Trophoblast cell (in vitro differentiated cells and primary cell): ENCODE measurements around the gene RAI1.

Experiments
- DNase-seq, 2 donors: peaks; one replicate each; pipeline ENCODE4 v3.0.0-alpha.2; 2016
- H2AFZ ChIP-seq: 2 replicates; pipeline ENCODE4 v1.6.1; 2013; ENCODE audit warnings: low read length, moderate library complexity, mild to moderate bottlenecking; ENCODE audit not compliant: insufficient read depth, poor library complexity
- H2AK5ac ChIP-seq: 2 replicates; pipeline ENCODE4 v1.6.1; 2013; ENCODE audit warnings: mild to moderate bottlenecking, low read length
- H2BK120ac ChIP-seq: 2 replicates; pipeline ENCODE4 v1.6.1; 2013; ENCODE audit warnings: low read length, mild to moderate bottlenecking, moderate library complexity; ENCODE audit not compliant: insufficient read depth, poor library complexity
- H2BK12ac ChIP-seq: 2 replicates; pipeline ENCODE4 v1.6.1; 2013; ENCODE audit warnings: mild to moderate bottlenecking, low read length, moderate library complexity
- H2BK5ac ChIP-seq: 2 replicates; pipeline ENCODE4 v1.6.1; 2013; ENCODE audit warnings: low read length, low read depth, moderate library complexity, mild to moderate bottlenecking; ENCODE audit not compliant: poor library complexity
- H3K14ac ChIP-seq: 2 replicates; pipeline ENCODE4 v1.6.1; 2013; ENCODE audit warnings: mild to moderate bottlenecking, low read length
- H3K18ac ChIP-seq: 2 replicates; pipeline ENCODE4 v1.6.1; 2013; ENCODE audit warnings: mild to moderate bottlenecking, low read length
- H3K23ac ChIP-seq: 2 replicates; pipeline ENCODE4 v1.6.1; 2013; ENCODE audit warnings: low read length
- H3K27ac ChIP-seq: 2 replicates; pipeline ENCODE4 v1.5.1; 2013; ENCODE audit warnings: low read depth, mild to moderate bottlenecking, inconsistent platforms, low read length, moderate library complexity
- H3K27me3 ChIP-seq: 2 replicates; pipeline ENCODE4 v1.6.1; 2013; ENCODE audit warnings: inconsistent platforms, mild to moderate bottlenecking, low read length, moderate library complexity; ENCODE audit not compliant: insufficient read depth
- H3K36me3 ChIP-seq, 2 experiments: 1 replicate in 1 of 2; 2 replicates in 1 of 2; pipeline ENCODE4 v1.6.1; 2013; ENCODE audit warnings: low read length in 2 of 2, mild to moderate bottlenecking in 2 of 2, moderate library complexity in 1 of 2; ENCODE audit not compliant: insufficient read depth in 2 of 2, control insufficient read depth in 1 of 2
- H3K4ac ChIP-seq: 2 replicates; pipeline ENCODE4 v1.6.1; 2013; ENCODE audit warnings: low read depth, mild to moderate bottlenecking, low read length, moderate library complexity
- H3K4me1 ChIP-seq, 2 experiments: 1 replicate in 1 of 2; 2 replicates in 1 of 2; pipeline ENCODE4 v1.6.1; 2013; ENCODE audit warnings: low read length in 2 of 2, mild to moderate bottlenecking in 2 of 2, moderate library complexity in 1 of 2; ENCODE audit not compliant: insufficient read depth in 2 of 2, control insufficient read depth in 1 of 2
- H3K4me2 ChIP-seq: 2 replicates; pipeline ENCODE4 v1.6.1; 2013; ENCODE audit warnings: inconsistent platforms, mild to moderate bottlenecking, low read length, moderate library complexity
- H3K4me3 ChIP-seq: 2 replicates; pipeline ENCODE4 v1.5.1; 2013; ENCODE audit warnings: mild to moderate bottlenecking, low read depth, low read length, inconsistent platforms
- H3K79me1 ChIP-seq: one replicate; pipeline ENCODE4 v1.6.1; 2013; ENCODE audit warnings: low read length
- H3K79me2 ChIP-seq: 2 replicates; pipeline ENCODE4 v1.6.1; 2013; ENCODE audit warnings: low read length, mild to moderate bottlenecking; ENCODE audit not compliant: control insufficient read depth, insufficient read depth, poor library complexity
- H3K9ac ChIP-seq: 2 replicates; pipeline ENCODE4 v1.6.1; 2013; ENCODE audit warnings: mild to moderate bottlenecking, low read length
- H3K9me3 ChIP-seq: 2 replicates; pipeline ENCODE4 v1.6.1; 2013; ENCODE audit warnings: low read depth, mild to moderate bottlenecking, control low read depth, inconsistent platforms, low read length; ENCODE audit not compliant: insufficient read depth
- H4K12ac ChIP-seq: 2 replicates; pipeline ENCODE4 v1.6.1; 2013; ENCODE audit warnings: low read depth, mild to moderate bottlenecking, low read length, moderate library complexity
- H4K8ac ChIP-seq: 2 replicates; pipeline ENCODE4 v1.6.1; 2013; ENCODE audit warnings: low read depth, mild to moderate bottlenecking, low read length, moderate library complexity
- H4K91ac ChIP-seq: one replicate; pipeline ENCODE4 v1.6.1; 2013; ENCODE audit warnings: low read depth, mild to moderate bottlenecking, low read length, moderate library complexity
- WGBS: extraction: QIAGEN DNeasy Blood & Tissue Kit; methylation state at CpG from one replicate; pipeline ENCODE4 v1.1.7; 2013; ENCODE audit warnings: missing lambda C conversion rate; ENCODE audit not compliant: insufficient read length, insufficient coverage; ENCODE audit errors: extremely low coverage; 5-methylcytosine and 5-hydroxymethylcytosine counted together

The RAI1 gene

DNA sequence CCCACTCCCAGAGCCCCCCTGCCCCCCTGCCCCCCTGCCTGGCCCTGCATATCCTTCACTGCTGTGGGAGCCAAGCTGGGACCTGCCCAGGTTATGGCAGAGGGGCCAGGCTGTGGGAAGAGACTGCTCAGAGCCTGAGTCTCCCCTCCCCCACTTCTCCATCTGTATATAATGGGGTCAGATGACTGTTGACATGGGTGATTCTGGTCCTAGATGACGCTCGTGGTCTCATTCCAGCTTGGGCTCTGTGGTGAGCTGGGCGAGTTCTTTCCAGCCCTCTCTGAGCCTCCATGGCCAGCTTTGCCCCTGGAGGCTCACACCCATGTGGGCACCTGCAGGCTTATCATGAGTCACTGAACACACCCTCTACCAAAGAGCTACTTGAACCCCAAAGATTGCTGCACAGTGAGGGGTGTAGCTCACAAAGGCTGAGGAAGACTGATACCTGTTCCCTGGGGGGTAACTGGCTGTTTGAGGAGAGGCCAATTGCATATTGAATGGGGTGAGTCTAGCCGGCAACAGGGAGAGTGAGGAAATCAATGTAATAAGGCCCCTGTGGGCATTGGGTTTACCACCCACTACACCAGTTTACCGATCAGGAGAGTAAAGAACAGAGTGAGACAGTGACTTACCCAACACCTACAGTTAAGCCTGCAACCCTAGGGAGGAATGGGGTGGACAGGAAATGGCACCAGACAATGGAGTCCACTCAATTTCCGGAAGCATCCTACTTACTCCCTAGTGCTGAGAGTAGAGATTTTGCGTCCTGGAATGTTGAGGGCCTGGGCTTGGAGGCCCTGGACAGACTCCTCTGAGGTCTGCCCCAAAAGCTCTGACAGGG lies 159.7 kb downstream of the RAI1 start:
- peak overlapping the region; percentile 99 for H2BK120ac ChIP-seq
- no CpG with 5 or more reads among the region's 7 CpGs for WGBS
- peaks cover 0 to under 1% of the 10 kb centered on the region in 2 experiments for H3K36me3 ChIP-seq
- no peaks in the 10 kb centered on the region for H3K27me3 ChIP-seq
- H3K9me3 ChIP-seq, result no peaks in the 10 kb centered on the region
- no peak overlapping the region for H3K4me3 ChIP-seq
- peaks cover 41 to 46% of the 10 kb centered on the region in 2 experiments for H3K4me1 ChIP-seq
- DNase-seq, result peak; percentile 55 to 60
- no peak overlapping the region for H3K9ac ChIP-seq
- H3K79me1 ChIP-seq, result peaks cover 51% of the 10 kb centered on the region
- H3K23ac ChIP-seq, result no peak overlapping the region
- H4K12ac ChIP-seq, result peak overlapping the region; percentile 2
- peak overlapping the region; percentile 99 for H3K27ac ChIP-seq
- peak overlapping the region; percentile 45 for H2BK12ac ChIP-seq
- peak overlapping the region; percentile 49 for H2AK5ac ChIP-seq
- peak overlapping the region; percentile 77 for H3K18ac ChIP-seq
- no peak overlapping the region for H3K4me2 ChIP-seq
- peak overlapping the region; percentile 92 for H4K8ac ChIP-seq
- H3K79me2 ChIP-seq, result peaks cover 16% of the 10 kb centered on the region
- peak overlapping the region; percentile 99 for H3K14ac ChIP-seq
- H2BK5ac ChIP-seq, result peak overlapping the region; percentile 96
- peak overlapping the region; percentile 97 for H3K4ac ChIP-seq
- H4K91ac ChIP-seq, result peak overlapping the region; percentile 100
- peak overlapping the region; percentile 94 for H2AFZ ChIP-seq

DNA sequence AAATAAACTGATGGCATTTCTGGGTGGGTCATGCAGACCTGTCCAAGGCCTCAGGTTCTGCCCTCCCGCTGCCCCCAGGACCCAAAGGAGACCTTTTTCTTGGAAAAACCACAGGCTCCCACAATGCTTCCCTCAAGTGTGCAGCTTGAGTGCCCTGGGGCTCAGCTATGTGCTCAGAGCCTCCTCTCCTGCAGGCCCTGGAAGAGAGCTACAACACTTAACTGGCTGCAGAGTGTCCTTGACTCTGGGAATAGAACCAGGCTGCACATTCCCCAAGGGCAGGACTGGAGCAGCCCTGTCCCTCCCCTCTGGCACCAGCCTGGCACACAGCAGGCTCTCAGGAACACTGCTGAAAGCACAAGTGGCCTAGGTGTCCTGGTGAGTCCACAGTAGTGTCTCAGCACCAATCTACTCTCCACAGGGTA lies 160.4 kb downstream of the RAI1 start:
- Histone ChIP-seq H3K4me1 (peaks cover 41 to 46% of the 10 kb centered on the region in 2 experiments), H3K4me2 (no peak overlapping the region), H4K12ac (no peak overlapping the region), H3K9me3 (no peaks in the 10 kb centered on the region), H3K79me2 (peaks cover 12% of the 10 kb centered on the region), H3K27me3 (no peaks in the 10 kb centered on the region), H3K27ac (peak overlapping the region; percentile 99), H3K9ac (no peak overlapping the region), H3K4me3 (no peak overlapping the region), H3K14ac (peak overlapping the region; percentile 44), H2BK5ac (peak overlapping the region; percentile 96), H3K23ac (no peak overlapping the region), H2AFZ (no peak overlapping the region), H3K4ac (no peak overlapping the region), H3K79me1 (peaks cover 47% of the 10 kb centered on the region), H4K8ac (no peak overlapping the region), H3K36me3 (peaks cover 4 to 6% of the 10 kb centered on the region in 2 experiments), H4K91ac (peak overlapping the region; percentile 67), H2BK12ac (peak overlapping the region; percentile 77), H3K18ac (peak overlapping the region; percentile 4), H2BK120ac (peak overlapping the region; percentile 15), H2AK5ac (peak overlapping the region; percentile 70)
- WGBS, result no CpG with 5 or more reads among the region's 1 CpG
- DNase-seq, result peak in 1 of 2 donors; percentile 18

DNA sequence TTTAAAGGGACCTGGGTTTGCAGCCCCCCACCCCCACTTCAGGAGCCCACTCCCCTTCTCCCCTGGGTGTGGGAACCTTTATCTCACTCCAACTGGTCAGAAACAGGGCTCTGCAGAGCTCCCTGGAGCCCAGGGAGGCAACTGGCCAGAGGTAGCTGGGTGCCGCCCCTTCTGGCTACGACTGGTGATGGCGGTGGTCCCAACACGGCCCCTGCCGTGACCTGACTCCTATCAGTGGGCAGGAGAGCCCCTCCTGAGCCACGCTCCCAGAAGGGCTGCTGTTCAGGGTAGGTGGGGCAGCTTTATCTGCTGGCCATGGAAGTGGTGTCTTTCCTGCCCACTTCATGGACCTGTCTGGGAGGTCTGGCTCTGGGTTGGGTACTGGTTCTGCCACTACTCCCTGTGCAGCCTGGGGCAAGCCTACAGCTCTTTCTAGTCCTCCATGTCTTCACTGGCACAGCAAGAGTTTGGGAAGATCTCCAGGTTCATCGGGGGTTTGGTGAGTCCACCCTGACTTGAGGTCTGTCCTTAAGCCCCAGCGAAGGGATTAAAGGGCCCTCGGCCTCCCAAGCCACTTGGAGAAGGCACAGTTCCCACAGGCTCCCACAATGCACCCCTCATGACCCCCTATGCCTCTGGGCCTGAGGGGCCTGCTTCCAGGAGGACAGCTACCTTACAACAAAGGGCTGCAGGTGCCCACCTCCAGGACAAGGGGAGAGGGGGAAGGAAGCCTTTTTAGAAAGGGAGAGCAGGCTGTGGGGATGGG lies 161.0 kb downstream of the RAI1 start:
- Histone ChIP-seq H2AFZ (no peak overlapping the region), H3K18ac (peak overlapping the region; percentile 56), H3K79me1 (peaks cover 40% of the 10 kb centered on the region), H3K36me3 (peaks cover 6 to 13% of the 10 kb centered on the region in 2 experiments), H3K79me2 (peaks cover 9% of the 10 kb centered on the region), H3K4ac (no peak overlapping the region), H2AK5ac (peak overlapping the region; percentile 86), H3K14ac (peak overlapping the region; percentile 32), H4K12ac (no peak overlapping the region), H4K91ac (peak overlapping the region; percentile 67), H3K4me2 (no peak overlapping the region), H4K8ac (no peak overlapping the region), H2BK12ac (peak overlapping the region; percentile 33), H3K27me3 (no peaks in the 10 kb centered on the region), H2BK5ac (no peak overlapping the region), H3K4me3 (no peak overlapping the region), H3K23ac (no peak overlapping the region), H3K9ac (no peak overlapping the region), H3K4me1 (peaks cover 37 to 42% of the 10 kb centered on the region in 2 experiments), H3K27ac (peak overlapping the region; percentile 99), H2BK120ac (peak overlapping the region; percentile 15), H3K9me3 (no peaks in the 10 kb centered on the region)
- no CpG with 5 or more reads among the region's 9 CpGs for WGBS
- no peak for DNase-seq

DNA sequence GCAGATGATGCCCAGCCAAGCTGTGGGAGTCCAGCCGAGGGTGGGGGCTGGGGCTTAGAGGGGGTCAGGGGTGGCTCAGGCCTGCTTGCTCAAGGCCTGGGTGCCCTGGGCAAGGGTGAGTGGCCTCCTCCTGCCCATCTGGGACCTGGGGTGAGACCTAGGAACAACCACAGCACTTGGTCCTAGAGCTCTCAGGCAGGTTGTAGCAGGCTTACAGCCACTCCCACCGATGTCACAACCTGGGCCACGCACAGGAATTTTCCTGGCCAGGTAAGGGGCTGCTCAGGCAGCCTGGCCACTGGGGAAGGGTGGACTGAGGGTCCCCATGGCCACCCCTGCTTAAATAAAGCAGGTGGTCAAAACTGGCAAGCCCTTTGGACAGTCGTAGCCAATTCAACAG lies 161.8 kb downstream of the RAI1 start:
- H2AFZ ChIP-seq, result no peak overlapping the region
- H3K9ac ChIP-seq, result no peak overlapping the region
- H3K4ac ChIP-seq, result no peak overlapping the region
- H3K23ac ChIP-seq, result no peak overlapping the region
- H3K14ac ChIP-seq, result no peak overlapping the region
- WGBS, result no CpG with 5 or more reads among the region's 4 CpGs
- no peak overlapping the region for H2BK5ac ChIP-seq
- H3K27ac ChIP-seq, result no peak overlapping the region
- H3K79me1 ChIP-seq, result peaks cover 32% of the 10 kb centered on the region
- no peak overlapping the region for H2BK120ac ChIP-seq
- no peak overlapping the region for H3K18ac ChIP-seq
- no peaks in the 10 kb centered on the region for H3K27me3 ChIP-seq
- H3K36me3 ChIP-seq, result peaks cover 13 to 15% of the 10 kb centered on the region in 2 experiments
- H3K9me3 ChIP-seq, result no peaks in the 10 kb centered on the region
- no peak for DNase-seq
- peaks cover 6% of the 10 kb centered on the region for H3K79me2 ChIP-seq
- no peak overlapping the region for H4K8ac ChIP-seq
- H3K4me3 ChIP-seq, result no peak overlapping the region
- no peak overlapping the region for H2BK12ac ChIP-seq
- H3K4me1 ChIP-seq, result peaks cover 29 to 34% of the 10 kb centered on the region in 2 experiments
- no peak overlapping the region for H4K91ac ChIP-seq
- no peak overlapping the region for H3K4me2 ChIP-seq
- H4K12ac ChIP-seq, result no peak overlapping the region
- H2AK5ac ChIP-seq, result no peak overlapping the region
